Testis (tissue), 3 donors: ENCODE results near the gene SPRYD7. TPM values are rescaled to one million over a fixed set of nuclear protein-coding genes. Genes with fewer than 3 reads are reported as not detected.

Source experiments
- DNase-seq: peaks from one replicate; pipeline ENCODE4 v3.0.0-alpha.2; 2019
- H3K27ac ChIP-seq, 2 donors: fragments of 200-600 bp; sonication (generic); one replicate each; pipeline ENCODE4 v1.5.1; 2019
- H3K27me3 ChIP-seq: fragments of 200-600 bp; sonication (generic); one replicate; pipeline ENCODE4 v1.5.1; 2019
- H3K36me3 ChIP-seq: fragments of 200-600 bp; sonication (generic); one replicate; pipeline ENCODE4 v1.5.1; 2017; ENCODE audit warnings: low read depth; ENCODE audit errors: missing control alignments
- H3K4me1 ChIP-seq: fragments of 200-600 bp; sonication (generic); one replicate; pipeline ENCODE4 v1.5.1; 2019
- H3K4me3 ChIP-seq, 2 donors: fragments of 200-600 bp; sonication (generic); one replicate each; pipeline ENCODE4 v1.5.1; 2017 to 2019
- H3K9me3 ChIP-seq: fragments of 200-600 bp; sonication (generic); one replicate; pipeline ENCODE4 v1.5.1; 2017
- POLR2A ChIP-seq: fragments of 450-650 bp; IDR thresholded peaks from one replicate; pipeline ENCODE4 v1.6.1; 2017; ENCODE audit warnings: antibody characterized with exemption, mild to moderate bottlenecking, moderate library complexity
- WGBS, 2 donors: methylation state at CpG; one replicate each; pipeline ENCODE4 v1.1.5; 2018; 5-methylcytosine and 5-hydroxymethylcytosine counted together
- intact Hi-C: fragments of 100-400 bp; cut with DNase I; formaldehyde crosslinking; loops from one replicate; pipeline ENCODE4 v1.15.1; 2023; ENCODE audit warnings: low total_unique reads
- polyA plus RNA-seq: library from polyadenylated mRNA; stranded (reverse); fragments of 350-450 nt; fragmentation: Illumina TruSeq; extraction: RNeasy Lipid Tissue Mini Kit (QIAGEN cat#74804); gene quantifications from one replicate; pipeline ENCODE4 v1.2.3, GENCODE V29; 2014; ENCODE audit warnings: low read depth, low replicate concordance; ENCODE audit not compliant: insufficient read depth
- total RNA-seq, 2 donors: library from RNA; depleted of rRNA; stranded (reverse); fragments of >200 nt; gene quantifications; one replicate each; pipeline ENCODE4 v1.2.3, GENCODE V29; 2016
- TF ChIP-seq, protein P1 (sequence below), 3 experiments: fragments of 450-650 bp in 2 of 3; fragments of 200-600 bp in 1 of 3; sonication (generic) in 1 of 3; IDR thresholded peaks; one replicate each; pipeline ENCODE4 v1.5.1; 2016 to 2019; ENCODE audit warnings: antibody characterized with exemption in 3 of 3, mild to moderate bottlenecking in 2 of 3, moderate library complexity in 1 of 3

The SPRYD7 gene
- total and polyA plus RNA-seq, 3 donors from 2014 or later: 9.8 to 20.7 (median 10.3) TPM

DNA sequence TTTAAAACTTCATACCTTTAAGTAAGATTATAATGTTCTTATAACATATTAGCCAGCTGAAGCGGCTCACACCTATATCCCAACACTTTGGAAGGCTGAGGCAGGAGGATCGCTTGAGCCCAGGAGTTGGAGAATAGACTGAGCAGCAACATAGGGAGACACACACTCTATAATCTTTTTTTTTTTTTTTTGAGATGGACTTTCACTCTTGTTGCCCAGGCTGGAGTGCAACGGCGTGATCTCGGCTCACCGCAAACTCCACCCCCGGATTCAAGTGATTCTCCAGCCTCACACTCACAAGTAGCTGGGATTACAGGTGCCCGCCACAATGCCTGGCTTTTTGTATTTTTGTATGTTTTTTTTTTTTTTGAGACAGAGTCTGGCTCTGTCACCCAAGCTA, 37.3 kb downstream of the SPRYD7 start:
- Histone ChIP-seq H3K4me3 (no peak overlapping the region), H3K27me3 (no peaks in the 10 kb centered on the region), H3K4me1 (no peaks in the 10 kb centered on the region), H3K9me3 (no peaks in the 10 kb centered on the region), H3K27ac (no peak overlapping the region), H3K36me3 (no peaks in the 10 kb centered on the region)
- no peak for TF ChIP-seq POLR2A
- TF ChIP-seq, protein P1, sequence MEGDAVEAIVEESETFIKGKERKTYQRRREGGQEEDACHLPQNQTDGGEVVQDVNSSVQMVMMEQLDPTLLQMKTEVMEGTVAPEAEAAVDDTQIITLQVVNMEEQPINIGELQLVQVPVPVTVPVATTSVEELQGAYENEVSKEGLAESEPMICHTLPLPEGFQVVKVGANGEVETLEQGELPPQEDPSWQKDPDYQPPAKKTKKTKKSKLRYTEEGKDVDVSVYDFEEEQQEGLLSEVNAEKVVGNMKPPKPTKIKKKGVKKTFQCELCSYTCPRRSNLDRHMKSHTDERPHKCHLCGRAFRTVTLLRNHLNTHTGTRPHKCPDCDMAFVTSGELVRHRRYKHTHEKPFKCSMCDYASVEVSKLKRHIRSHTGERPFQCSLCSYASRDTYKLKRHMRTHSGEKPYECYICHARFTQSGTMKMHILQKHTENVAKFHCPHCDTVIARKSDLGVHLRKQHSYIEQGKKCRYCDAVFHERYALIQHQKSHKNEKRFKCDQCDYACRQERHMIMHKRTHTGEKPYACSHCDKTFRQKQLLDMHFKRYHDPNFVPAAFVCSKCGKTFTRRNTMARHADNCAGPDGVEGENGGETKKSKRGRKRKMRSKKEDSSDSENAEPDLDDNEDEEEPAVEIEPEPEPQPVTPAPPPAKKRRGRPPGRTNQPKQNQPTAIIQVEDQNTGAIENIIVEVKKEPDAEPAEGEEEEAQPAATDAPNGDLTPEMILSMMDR (IDR thresholded peaks at IDR 0.05): no peak
- 90 to 94% methylated on average over 8 of the region's 8 CpGs for WGBS, 2 donors
- no peak for DNase-seq
- intact Hi-C loops: no loop called here

DNA sequence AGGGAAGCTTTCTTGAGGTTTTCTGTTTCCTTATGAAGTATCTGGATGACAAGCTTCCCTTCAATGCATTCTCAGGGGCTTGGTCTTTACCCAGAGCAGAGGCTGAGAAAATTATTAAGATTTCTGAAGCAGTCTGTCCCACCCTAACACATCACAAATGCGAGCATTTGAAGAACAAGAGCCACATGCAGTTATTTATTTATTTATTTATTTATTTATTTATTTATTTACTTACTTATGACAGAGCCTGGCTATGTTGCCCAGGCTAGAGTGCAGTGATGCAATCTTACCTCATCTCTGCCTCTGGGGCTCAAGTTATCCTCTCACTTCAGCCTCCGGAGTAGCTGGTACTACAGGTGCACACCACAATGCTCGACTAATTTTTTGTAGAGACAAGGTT, 38.4 kb downstream of the SPRYD7 start:
- TF ChIP-seq POLR2A: no peak
- TF ChIP-seq, protein P1 (IDR thresholded peaks at IDR 0.05): no peak
- no peak for DNase-seq
- Histone ChIP-seq H3K4me3 (no peak overlapping the region), H3K4me1 (no peaks in the 10 kb centered on the region), H3K9me3 (no peaks in the 10 kb centered on the region), H3K27me3 (no peaks in the 10 kb centered on the region), H3K36me3 (no peaks in the 10 kb centered on the region), H3K27ac (no peak overlapping the region)
- 79 to 91% methylated on average over 3 of the region's 3 CpGs for WGBS, 2 donors
- intact Hi-C loops: no loop called here

DNA sequence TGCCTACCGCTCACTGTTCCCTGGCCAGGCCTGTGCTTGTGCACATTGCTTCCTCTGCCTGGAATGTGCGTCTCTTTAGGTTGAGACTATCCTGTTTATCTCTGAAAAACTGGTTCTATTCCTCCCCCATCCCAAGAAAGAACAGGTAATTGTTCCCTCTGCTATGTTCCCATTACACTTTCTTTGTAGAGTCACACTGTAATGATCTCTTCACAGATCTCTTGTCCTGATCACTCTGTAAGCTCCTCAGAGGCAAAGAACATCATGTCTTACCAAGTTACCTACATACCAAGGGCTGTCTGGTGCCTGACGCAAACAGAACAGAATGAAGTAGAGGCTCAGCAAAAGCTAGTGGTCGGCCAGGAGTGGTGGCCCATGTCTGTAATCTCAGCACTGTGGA, 40.3 kb downstream of the SPRYD7 start:
- WGBS, 2 donors: 91 to 93% methylated on average over 4 of the region's 4 CpGs
- Histone ChIP-seq H3K9me3 (no peaks in the 10 kb centered on the region), H3K4me3 (no peak overlapping the region), H3K27me3 (no peaks in the 10 kb centered on the region), H3K36me3 (no peaks in the 10 kb centered on the region), H3K4me1 (no peaks in the 10 kb centered on the region), H3K27ac (no peak overlapping the region)
- no peak for DNase-seq
- intact Hi-C loops: no loop called here
- TF ChIP-seq POLR2A: no peak
- TF ChIP-seq, protein P1 (IDR thresholded peaks at IDR 0.05): no peak

DNA sequence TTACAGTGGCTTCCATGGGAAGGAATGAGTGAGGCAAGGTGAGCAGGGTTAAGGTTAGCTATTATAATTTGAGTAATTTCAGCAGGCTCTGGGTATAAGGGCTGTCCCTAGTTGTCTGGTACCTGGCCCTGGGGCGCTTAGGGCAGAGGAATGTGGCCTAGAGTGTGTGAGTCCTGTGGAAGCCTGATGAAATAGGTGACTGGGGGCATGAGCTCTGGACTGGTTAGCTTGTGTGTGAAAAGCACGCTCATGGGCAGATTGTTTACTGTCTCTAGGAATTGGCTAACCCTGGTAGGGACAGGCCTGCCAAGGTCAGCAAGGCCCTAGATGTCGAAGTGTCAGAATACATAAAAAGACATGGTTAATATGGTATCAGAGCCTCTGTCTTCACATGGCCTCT, 42.5 kb downstream of the SPRYD7 start:
- H3K27ac ChIP-seq: no peak overlapping the region
- no peak overlapping the region for H3K4me3 ChIP-seq
- TF ChIP-seq, protein P1 (IDR thresholded peaks at IDR 0.05): no peak
- no peak for TF ChIP-seq POLR2A
- intact Hi-C loops: no loop called here
- H3K27me3 ChIP-seq: no peaks in the 10 kb centered on the region
- H3K36me3 ChIP-seq: no peaks in the 10 kb centered on the region
- no peak for DNase-seq
- WGBS, 2 donors: 89 to 98% methylated on average over 3 of the region's 3 CpGs
- no peaks in the 10 kb centered on the region for H3K9me3 ChIP-seq
- no peaks in the 10 kb centered on the region for H3K4me1 ChIP-seq

DNA sequence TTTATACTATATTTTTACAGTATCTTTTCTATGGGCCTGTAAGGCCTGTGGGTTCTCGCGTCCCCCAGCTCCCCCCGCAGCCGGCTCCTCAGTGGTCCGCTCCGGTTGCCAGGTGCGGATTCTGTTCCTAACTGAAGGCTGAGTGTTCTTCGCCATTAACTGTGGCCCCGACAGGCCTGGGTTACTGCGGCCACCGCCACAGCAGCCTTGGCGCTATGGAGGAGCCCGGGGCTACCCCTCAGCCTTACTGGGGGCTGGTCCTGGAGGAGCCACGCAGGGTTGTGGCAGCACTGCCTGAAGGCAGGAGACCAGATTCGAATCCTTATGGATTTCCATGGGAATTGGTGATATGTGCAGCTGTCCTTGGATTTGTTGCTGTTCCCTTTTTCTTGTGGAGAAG, 45.8 kb downstream of the SPRYD7 start:
- H3K27me3 ChIP-seq: no peaks in the 10 kb centered on the region
- TF ChIP-seq, protein P1 (IDR thresholded peaks at IDR 0.05): no peak
- TF ChIP-seq POLR2A: no peak
- no peaks in the 10 kb centered on the region for H3K9me3 ChIP-seq
- no peaks in the 10 kb centered on the region for H3K4me1 ChIP-seq
- H3K27ac ChIP-seq: no peak overlapping the region
- no peaks in the 10 kb centered on the region for H3K36me3 ChIP-seq
- intact Hi-C loops: no loop called here
- DNase-seq: peak; percentile 15
- no peak overlapping the region for H3K4me3 ChIP-seq
- WGBS, 2 donors: 59 to 77% methylated on average over 15 of the region's 15 CpGs
